CD4-positive, alpha-beta T cell treated with Interleukin-15 for 4 hours (primary cell): ENCODE measurements around the gene CLTB.
"Not testable (repeated sequence)": the region's sequence is repeated elsewhere in the genome, so short reads cannot be mapped to it uniquely, and the experiment has no call there.

Experiments
- DNase-seq: peaks from one replicate; pipeline ENCODE4 v3.0.0-alpha.2; 2020; ENCODE audit warnings: low spot score

The CLTB gene, protein sequence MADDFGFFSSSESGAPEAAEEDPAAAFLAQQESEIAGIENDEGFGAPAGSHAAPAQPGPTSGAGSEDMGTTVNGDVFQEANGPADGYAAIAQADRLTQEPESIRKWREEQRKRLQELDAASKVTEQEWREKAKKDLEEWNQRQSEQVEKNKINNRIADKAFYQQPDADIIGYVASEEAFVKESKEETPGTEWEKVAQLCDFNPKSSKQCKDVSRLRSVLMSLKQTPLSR

GRCh38 chr5:176415952-176416924, at the start of gene CLTB:
Gene CLTB, minus strand, starts transcription at chr5:176416539. Its CDS starts 176 bp downstream, at chr5:176416363.
- peak; percentile 89 for DNase-seq

DNA sequence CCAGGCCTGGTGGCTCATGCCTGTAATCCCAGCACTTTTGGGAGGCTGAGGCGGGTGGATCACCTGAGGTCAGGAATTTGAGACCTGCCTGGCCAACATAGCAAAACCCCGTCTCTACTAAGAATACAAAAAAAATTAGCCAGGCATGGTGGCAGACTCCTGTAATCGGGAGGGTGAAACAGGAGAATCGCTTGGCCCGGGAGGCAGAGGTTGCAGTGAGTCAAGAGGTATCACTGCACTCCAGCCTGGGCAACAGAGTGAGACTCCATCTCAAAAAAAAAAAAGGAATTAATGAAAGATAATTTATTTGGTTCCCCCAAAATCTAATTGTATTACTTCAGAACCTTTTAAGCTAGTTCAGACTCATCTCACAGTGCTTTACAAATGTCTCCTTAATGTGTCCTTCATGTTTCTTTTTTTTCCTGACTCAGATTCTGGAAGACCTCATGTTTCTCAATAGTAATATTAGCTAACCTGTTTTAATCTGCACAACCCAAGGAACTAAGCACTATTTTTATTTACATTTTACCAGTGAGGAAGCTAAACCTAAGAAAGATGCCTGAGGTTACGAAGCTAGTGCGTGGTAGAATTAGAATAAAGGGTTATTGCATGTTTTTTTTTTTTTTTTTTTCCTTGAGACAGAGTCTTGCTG, 46.9 kb upstream of the CLTB start:
- no peak for DNase-seq

GRCh38 chr5:176461349-176461748, 45.0 kb upstream of the CLTB start:
- no peak for DNase-seq

GRCh38 chr5:176458904-176459561, 42.7 kb upstream of the CLTB start:
- DNase-seq: no peak

DNA sequence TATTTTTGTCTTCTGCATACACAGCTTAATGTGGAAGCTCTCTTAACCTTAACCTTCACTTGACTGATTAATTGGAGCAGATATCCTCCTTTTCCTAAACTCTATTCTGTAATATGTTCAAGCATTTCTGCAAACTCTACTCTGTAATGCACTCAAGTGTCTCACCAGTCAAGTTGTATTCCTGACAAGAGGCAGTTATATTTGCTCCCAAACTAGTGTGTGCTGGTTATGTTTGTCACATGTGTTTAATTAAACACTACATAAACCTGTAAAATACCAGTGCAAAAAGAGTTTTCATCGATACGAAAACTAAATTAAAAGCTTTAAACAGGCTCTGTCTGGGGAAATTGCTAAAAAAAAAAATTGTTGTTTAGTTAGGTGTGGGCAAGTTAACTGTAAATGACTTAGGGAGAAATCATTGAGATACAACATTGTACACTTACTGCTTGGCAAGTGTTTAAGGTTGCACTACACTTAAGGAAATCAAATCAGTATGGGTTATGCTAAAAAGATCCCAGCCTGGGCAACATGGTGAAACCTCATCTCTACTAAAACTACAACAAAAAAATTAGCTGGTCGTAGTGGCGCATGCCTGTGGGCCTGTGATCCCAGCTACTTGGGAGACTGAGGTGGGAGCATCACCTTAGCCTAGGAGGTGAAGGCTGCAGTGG, 38.5 kb upstream of the CLTB start:
- no peak for DNase-seq

- no peak for DNase-seq
These were observed 33.7 kb upstream of the CLTB start for GRCh38 chr5:176450077-176450476.

- peak; percentile 99 for DNase-seq
These were observed 31.8 kb upstream of the CLTB start, which contains the start of gene FAF2 for GRCh38 chr5:176447978-176448608. Gene FAF2, plus strand, starts transcription at chr5:176448385. Its CDS starts 23 bp downstream, at chr5:176448408.

DNA sequence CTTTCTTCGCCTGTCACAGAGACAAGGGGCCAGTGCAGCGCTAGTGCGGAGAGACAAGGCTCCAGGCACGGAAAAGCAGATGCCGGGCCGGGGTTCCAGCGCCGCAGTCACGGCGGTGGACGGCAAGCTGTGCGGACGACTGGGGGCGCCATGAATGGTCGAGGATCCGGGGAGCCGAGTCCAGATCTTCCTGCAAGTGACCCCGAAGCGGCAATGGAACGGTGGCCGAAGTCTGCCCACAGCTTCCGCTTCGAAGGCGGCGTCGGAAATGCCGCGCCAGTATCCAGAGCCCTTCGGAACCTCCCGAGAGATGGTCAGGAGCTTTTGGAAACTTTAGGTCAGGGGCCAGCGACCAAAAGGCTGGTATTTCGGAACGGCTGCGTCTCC, 31.2 kb upstream of the CLTB start:
- DNase-seq: peak; percentile 7

- DNase-seq: no peak
These were observed 30.7 kb upstream of the CLTB start for GRCh38 chr5:176446884-176447590.

DNA sequence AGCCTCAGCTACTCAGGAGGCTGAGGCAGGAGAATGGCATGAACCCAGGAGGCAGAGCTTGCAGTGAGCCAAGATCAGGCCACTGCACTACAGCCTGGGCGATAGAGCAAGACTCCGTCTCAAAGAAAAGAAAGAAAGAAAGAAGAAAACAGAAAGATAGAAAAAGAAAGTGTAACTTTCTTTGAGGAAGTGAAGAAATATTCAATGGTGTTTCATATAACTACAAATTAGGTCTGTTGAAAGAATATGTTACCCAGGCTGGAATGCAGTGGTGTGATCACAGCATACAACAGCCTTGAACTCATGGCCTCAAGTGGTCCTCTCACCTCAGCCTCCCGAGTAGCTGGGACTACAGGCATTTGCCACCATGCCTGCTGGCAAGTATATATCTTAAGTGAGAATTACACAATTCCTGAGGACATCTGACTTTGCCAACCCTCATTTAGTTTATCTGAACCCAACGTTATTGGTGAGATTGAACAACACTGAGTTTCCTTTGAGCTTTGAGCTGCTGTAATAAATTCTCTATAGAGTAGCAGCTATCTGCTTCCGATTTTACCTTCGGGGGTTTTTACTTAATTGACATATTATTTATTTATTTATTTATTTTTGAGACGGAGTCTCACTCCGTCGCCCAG, 29.8 kb upstream of the CLTB start:
- DNase-seq: no peak

GRCh38 chr5:176444742-176445141, 28.4 kb upstream of the CLTB start:
- no peak for DNase-seq

DNA sequence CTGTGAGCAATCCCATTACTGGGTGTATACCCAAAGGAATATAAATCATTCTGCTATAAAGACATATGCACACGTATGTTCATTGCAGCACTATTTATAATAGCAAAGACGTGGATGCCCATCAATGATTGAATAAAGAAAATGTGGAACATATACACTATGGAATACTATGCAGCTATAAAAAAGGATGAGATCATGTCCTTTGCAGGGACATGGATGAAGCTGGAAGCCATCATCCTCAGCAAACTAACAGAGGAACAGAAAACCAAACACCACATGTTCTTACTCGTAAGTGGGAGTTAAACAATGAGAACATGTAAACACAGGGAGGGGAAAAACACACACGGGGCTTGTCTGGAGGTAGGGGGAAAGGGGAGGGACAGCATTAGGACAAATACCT, 26.6 kb upstream of the CLTB start:
- DNase-seq: not testable (repeated sequence)

DNA sequence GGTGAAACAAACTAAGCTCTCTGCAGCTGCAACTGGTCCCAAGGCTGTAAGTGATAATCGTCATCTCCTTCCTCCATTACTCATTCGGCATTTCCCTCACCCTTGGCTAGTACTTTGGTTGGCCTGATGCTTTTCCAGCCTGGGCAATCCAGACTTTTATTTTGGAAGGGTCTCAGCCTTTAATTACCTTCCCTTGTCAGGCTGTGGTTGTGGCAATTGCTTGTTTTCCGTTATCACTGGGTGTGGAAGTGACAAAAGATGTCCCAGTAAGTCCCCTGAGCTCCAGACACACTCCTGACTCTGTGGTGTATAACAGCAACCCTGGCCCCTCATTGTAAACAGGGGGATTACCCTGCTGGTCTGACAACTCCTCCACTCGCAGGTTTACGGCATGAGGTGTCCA, 25.6 kb upstream of the CLTB start:
- no peak for DNase-seq

GRCh38 chr5:176440927-176441706, 24.8 kb upstream of the CLTB start:
- no peak for DNase-seq

DNA sequence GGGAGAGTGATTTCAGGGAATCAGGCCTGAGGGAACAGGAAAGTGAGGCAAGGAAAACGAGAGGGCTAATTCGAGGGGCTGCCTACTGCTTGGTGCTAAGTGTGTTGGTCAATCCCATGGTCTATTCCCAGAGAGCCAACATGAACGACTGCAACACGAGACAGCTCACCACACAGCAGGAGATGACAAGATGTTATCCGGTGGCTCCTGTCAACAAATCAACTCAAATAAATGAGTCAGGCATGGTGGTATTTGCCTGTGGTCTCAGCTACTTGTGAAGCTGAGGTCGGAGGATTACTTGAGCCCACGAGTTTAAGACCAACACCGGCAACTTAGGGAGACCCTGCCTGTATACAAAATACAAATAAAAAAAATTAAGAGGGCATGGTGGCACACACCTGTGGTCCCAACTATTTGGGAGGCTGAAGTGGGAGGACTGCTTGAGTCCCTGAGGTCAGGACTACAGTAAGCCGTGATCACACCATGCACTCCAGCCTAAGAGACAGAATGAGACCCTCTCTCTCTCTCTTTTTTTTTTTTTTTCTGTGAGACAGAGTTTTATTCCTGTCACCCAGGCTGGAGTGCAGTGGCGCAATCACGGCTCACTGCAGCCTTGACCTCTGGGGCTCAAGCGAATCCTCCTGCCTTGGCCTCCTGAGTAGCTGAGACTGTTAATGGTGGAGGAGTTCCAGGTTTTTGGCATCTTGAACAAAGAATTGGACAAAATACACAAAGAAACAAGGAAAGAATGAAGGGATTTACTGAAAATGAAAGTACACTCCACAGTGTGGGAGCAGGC, 22.8 kb upstream of the CLTB start:
- no peak for DNase-seq

DNA sequence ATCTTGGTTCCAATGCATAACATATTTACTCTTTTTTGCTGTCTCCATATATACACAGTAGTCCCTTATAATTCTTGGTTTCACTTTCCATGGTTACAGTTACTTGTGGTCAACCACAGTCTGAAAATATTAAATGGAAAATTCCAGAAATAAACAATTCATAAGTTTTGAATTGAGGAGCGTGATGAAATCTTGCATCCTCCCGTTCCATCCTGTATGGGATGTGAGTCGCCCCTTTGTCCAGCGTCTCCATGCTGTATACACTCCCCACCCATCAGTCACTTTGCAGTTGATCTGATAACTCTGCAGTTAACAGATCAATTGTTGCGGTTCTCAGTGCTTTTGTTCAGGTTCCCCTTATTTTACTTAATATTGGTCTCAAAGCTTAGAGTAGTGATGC, 20.3 kb upstream of the CLTB start:
- peak; percentile 14 for DNase-seq

DNA sequence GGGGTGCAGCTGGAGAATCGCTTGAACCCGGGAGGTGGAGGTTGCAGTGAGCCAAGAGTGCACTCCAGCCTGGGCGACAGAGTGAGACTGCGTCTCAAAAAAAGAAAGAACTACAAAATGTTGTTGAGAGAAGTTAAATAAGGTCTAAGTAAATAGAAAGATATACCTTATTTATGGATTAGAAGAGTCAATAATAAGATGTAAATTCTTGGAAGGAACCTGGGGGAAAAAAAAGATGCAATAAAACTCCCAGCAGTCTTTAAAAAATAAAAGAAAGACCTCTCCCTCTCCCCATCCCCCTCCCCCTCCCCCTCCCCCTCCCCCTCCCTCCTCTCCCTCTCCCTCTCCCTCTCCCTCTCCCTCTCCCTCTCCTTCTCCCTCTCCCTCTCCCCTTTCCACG, 16.4 kb upstream of the CLTB start:
- no peak for DNase-seq

GRCh38 chr5:176429972-176430371, 13.6 kb upstream of the CLTB start:
- no peak for DNase-seq
